ENCODE measurements around the gene SEMA5B. TPM values are rescaled to one million over a fixed set of nuclear protein-coding genes. Genes with fewer than 3 reads are reported as not detected.

SEMA5B gene
- total RNA-seq, 2 experiments from 2014 or later: 0.22 TPM; not detected in 1

- intact Hi-C loops (cut with DNase I, micrococcal nuclease): loop anchor here in 1 of 2 experiments (10.0 kb wide), 1 partner anchor 216 kb away; no protein-coding TSS in a partner anchor
- Histone ChIP-seq H3K4me1 (ENCODE audit: insufficient read depth, low read length) (no peaks in the 10 kb centered on the region), H3K27ac (ENCODE audit: low read depth in 1 of 2, low read length in 2 of 2) (no peak overlapping the region), H3K4me3 (ENCODE audit: low read length) (no peak overlapping the region), H3K9me3 (ENCODE audit: control insufficient read depth in 1 of 2, insufficient read depth in 1 of 2, low read length in 2 of 2) (no peaks in the 10 kb centered on the region), H3K27me3 (ENCODE audit: control insufficient read depth in 1 of 2, insufficient read depth in 2 of 2, low read length in 2 of 2) (peaks cover 5 to 11% of the 10 kb centered on the region in 2 experiments), H3K36me3 (ENCODE audit: insufficient read depth, low read length) (no peaks in the 10 kb centered on the region)
- ChIA-PET POLR2A (no interaction called here), CTCF (no interaction called here)
- no peak for ATAC-seq (ENCODE audit: poor library complexity)
- TF ChIP-seq CTCF (IDR thresholded peaks at IDR 0.05): no peak
- H3K27me3 Mint-ChIP-seq: peaks cover 60% of the 10 kb centered on the region
- no peak overlapping the region for H3K27ac Mint-ChIP-seq
- H3K4me3 Mint-ChIP-seq: no peak overlapping the region
- DNase-seq: no peak
- no peaks in the 10 kb centered on the region for H3K4me1 Mint-ChIP-seq (ENCODE audit: low read depth)
- no peaks in the 10 kb centered on the region for H3K36me3 Mint-ChIP-seq (ENCODE audit: low read depth)
- no peaks in the 10 kb centered on the region for H3K9me3 Mint-ChIP-seq
Observed at GRCh38 chr3:123039178-123039577, 11.6 kb upstream of the SEMA5B start.

- H3K4me3 ChIP-seq (ENCODE audit: low read length): no peak overlapping the region
- H3K36me3 ChIP-seq (ENCODE audit: insufficient read depth, low read length): no peaks in the 10 kb centered on the region
- no peak overlapping the region for H3K27ac Mint-ChIP-seq
- H3K27me3 Mint-ChIP-seq: peaks cover 60% of the 10 kb centered on the region
- H3K4me1 Mint-ChIP-seq (ENCODE audit: low read depth): no peaks in the 10 kb centered on the region
- no peaks in the 10 kb centered on the region for H3K9me3 ChIP-seq (ENCODE audit: control insufficient read depth in 1 of 2, insufficient read depth in 1 of 2, low read length in 2 of 2)
- H3K36me3 Mint-ChIP-seq (ENCODE audit: low read depth): no peaks in the 10 kb centered on the region
- ChIA-PET CTCF (no interaction called here), POLR2A (no interaction called here)
- ATAC-seq (ENCODE audit: poor library complexity) (no peak), DNase-seq (no peak)
- H3K4me1 ChIP-seq (ENCODE audit: insufficient read depth, low read length): no peaks in the 10 kb centered on the region
- no peaks in the 10 kb centered on the region for H3K9me3 Mint-ChIP-seq
- no peak overlapping the region for H3K4me3 Mint-ChIP-seq
- peaks cover 5 to 15% of the 10 kb centered on the region in 2 experiments for H3K27me3 ChIP-seq (ENCODE audit: control insufficient read depth in 1 of 2, insufficient read depth in 2 of 2, low read length in 2 of 2)
- intact Hi-C loops (cut with DNase I, micrococcal nuclease): loop anchor here in 1 of 2 experiments (10.0 kb wide), 1 partner anchor 216 kb away; no protein-coding TSS in a partner anchor
- H3K27ac ChIP-seq (ENCODE audit: low read depth in 1 of 2, low read length in 2 of 2): no peak overlapping the region
- no peak for TF ChIP-seq CTCF (IDR thresholded peaks at IDR 0.05)
Observed at GRCh38 chr3:123038751-123039150, 11.2 kb upstream of the SEMA5B start.

- TF ChIP-seq CTCF (IDR thresholded peaks at IDR 0.05): no peak
- Mint-ChIP-seq H3K9me3 (no peaks in the 10 kb centered on the region), H3K4me3 (no peak overlapping the region), H3K36me3 (ENCODE audit: low read depth) (no peaks in the 10 kb centered on the region), H3K27ac (no peak overlapping the region), H3K4me1 (ENCODE audit: low read depth) (no peaks in the 10 kb centered on the region), H3K27me3 (peaks cover 65% of the 10 kb centered on the region)
- DNase-seq (no peak), ATAC-seq (ENCODE audit: poor library complexity) (no peak)
- ChIA-PET POLR2A (no interaction called here), CTCF (no interaction called here)
- Histone ChIP-seq H3K27me3 (ENCODE audit: control insufficient read depth in 1 of 2, insufficient read depth in 2 of 2, low read length in 2 of 2) (peaks cover 10 to 24% of the 10 kb centered on the region in 2 experiments), H3K36me3 (ENCODE audit: insufficient read depth, low read length) (no peaks in the 10 kb centered on the region), H3K27ac (ENCODE audit: low read depth in 1 of 2, low read length in 2 of 2) (no peak overlapping the region), H3K4me3 (ENCODE audit: low read length) (no peak overlapping the region), H3K4me1 (ENCODE audit: insufficient read depth, low read length) (no peaks in the 10 kb centered on the region), H3K9me3 (ENCODE audit: control insufficient read depth in 1 of 2, insufficient read depth in 1 of 2, low read length in 2 of 2) (no peaks in the 10 kb centered on the region)
- intact Hi-C loops (cut with DNase I, micrococcal nuclease): loop anchor here in 1 of 2 experiments (10.0 kb wide), 1 partner anchor 218 kb away; no protein-coding TSS in a partner anchor
Observed at GRCh38 chr3:123037015-123037375, 9.4 kb upstream of the SEMA5B start.
